Measurements from ENCODE around the gene FAM168A. TPM values are rescaled to one million over a fixed set of nuclear protein-coding genes. Genes with fewer than 3 reads are reported as not detected.

The FAM168A gene
- total RNA-seq, 1 experiment from 2014 or later = 21.1 TPM

- Histone ChIP-seq H2BK15ac (ENCODE audit: low read depth, low read length) (no peak overlapping the region), H3K79me1 (ENCODE audit: insufficient read depth, low read depth, low read length, poor library complexity, severe bottlenecking) (no peaks in the 10 kb centered on the region), H4K8ac (replicated peaks; ENCODE audit: insufficient read length, low read depth, low read length) (no peak overlapping the region), H3K4me1 (ENCODE audit: insufficient read depth, low read length) (no peaks in the 10 kb centered on the region), H3K79me2 (ENCODE audit: insufficient read depth, low read length) (0 out of 2 replicates have a peak, but pooled peaks cover 2% of the 10 kb centered on the region), H4K91ac (ENCODE audit: insufficient read length, low read depth, low read length) (no peak overlapping the region), H3K4ac (ENCODE audit: low read depth, low read length) (no peak overlapping the region), H3K23ac (ENCODE audit: insufficient read length, low read depth, low read length) (no peak overlapping the region), H2AK5ac (ENCODE audit: insufficient read length, low read length) (no peak overlapping the region), H3K14ac (ENCODE audit: insufficient read depth, low read length) (no peak overlapping the region), H2BK20ac (ENCODE audit: low read depth, low read length, poor library complexity, severe bottlenecking) (no peak overlapping the region), H4K5ac (ENCODE audit: insufficient read length, low read depth, low read length) (no peak overlapping the region), H2BK12ac (ENCODE audit: insufficient read length, low read depth, low read length) (no peak overlapping the region), H3K18ac (ENCODE audit: insufficient read length, low read depth, low read length) (no peak overlapping the region), H2AFZ (ENCODE audit: low read length) (no peak overlapping the region), H4K20me1 (ENCODE audit: control insufficient read depth, insufficient read depth, insufficient read length) (no peaks in the 10 kb centered on the region), H3K9ac (ENCODE audit: extremely low read depth, insufficient read length, low read length) (no peak overlapping the region), H3K27me3 (ENCODE audit: insufficient read depth, low read length) (no peaks in the 10 kb centered on the region), H3K27ac (ENCODE audit: insufficient read length, low read depth, low read length) (no peak overlapping the region), H3K9me3 (ENCODE audit: control insufficient read depth, low read depth, low read length) (no peaks in the 10 kb centered on the region), H3K56ac (ENCODE audit: insufficient read length, low read depth, low read length) (no peak overlapping the region), H2BK5ac (ENCODE audit: insufficient read length, low read length) (no peak overlapping the region), H3K4me2 (ENCODE audit: insufficient read depth, insufficient read length, low read length) (no peak overlapping the region), H3T11ph (ENCODE audit: low read length) (no peak overlapping the region), H2BK120ac (ENCODE audit: low read depth, low read length, poor library complexity, severe bottlenecking) (no peak overlapping the region), H3K23me2 (ENCODE audit: insufficient read length, low read depth, low read length, poor library complexity, severe bottlenecking) (no peaks in the 10 kb centered on the region)
- no peaks in the 10 kb centered on the region for H3K27me3 Mint-ChIP-seq (ENCODE audit: low read depth)
- no peak for DNase-seq
- no peak overlapping the region for H3K4me3 Mint-ChIP-seq
- WGBS (ENCODE audit: extremely low coverage, insufficient read length, low lambda C conversion rate) = no CpG with 5 or more reads among the region's 2 CpGs
- TF ChIP-seq, protein P1, sequence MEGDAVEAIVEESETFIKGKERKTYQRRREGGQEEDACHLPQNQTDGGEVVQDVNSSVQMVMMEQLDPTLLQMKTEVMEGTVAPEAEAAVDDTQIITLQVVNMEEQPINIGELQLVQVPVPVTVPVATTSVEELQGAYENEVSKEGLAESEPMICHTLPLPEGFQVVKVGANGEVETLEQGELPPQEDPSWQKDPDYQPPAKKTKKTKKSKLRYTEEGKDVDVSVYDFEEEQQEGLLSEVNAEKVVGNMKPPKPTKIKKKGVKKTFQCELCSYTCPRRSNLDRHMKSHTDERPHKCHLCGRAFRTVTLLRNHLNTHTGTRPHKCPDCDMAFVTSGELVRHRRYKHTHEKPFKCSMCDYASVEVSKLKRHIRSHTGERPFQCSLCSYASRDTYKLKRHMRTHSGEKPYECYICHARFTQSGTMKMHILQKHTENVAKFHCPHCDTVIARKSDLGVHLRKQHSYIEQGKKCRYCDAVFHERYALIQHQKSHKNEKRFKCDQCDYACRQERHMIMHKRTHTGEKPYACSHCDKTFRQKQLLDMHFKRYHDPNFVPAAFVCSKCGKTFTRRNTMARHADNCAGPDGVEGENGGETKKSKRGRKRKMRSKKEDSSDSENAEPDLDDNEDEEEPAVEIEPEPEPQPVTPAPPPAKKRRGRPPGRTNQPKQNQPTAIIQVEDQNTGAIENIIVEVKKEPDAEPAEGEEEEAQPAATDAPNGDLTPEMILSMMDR (conservative IDR thresholded peaks at IDR 0.05) = no peak
- peaks cover 6 to 18% (median 13%) of the 10 kb centered on the region in 3 experiments; a peak in 6 of 7 replicates for H3K36me3 Mint-ChIP-seq (ENCODE audit: insufficient read depth in 1 of 3, low read depth in 3 of 3)
- peaks cover 0 to 5% of the 10 kb centered on the region in 2 experiments; a peak in 2 of 5 replicates for H3K9me3 Mint-ChIP-seq
- H3K4me1 Mint-ChIP-seq = peaks cover 15 to 30% of the 10 kb centered on the region in 2 experiments
- no peak overlapping the region for H3K27ac Mint-ChIP-seq
These were observed 102.2 kb downstream of the FAM168A start for GRCh38 chr11:73495731-73496130.
